Gastroesophageal sphincter (tissue), 3 donors: ENCODE data around the gene CXCL6.

Source experiments
- EP300 ChIP-seq: sonication (generic); formaldehyde crosslinking; IDR thresholded peaks from one replicate; pipeline ENCODE4 v1.6.1; 2017; ENCODE audit warnings: antibody characterized with exemption, mild to moderate bottlenecking
- POLR2A ChIP-seq, 2 donors: fragments of 450-650 bp; IDR thresholded peaks; one replicate each; pipeline ENCODE4 v1.6.1; 2017; ENCODE audit warnings: antibody characterized with exemption in 2 of 2, mild to moderate bottlenecking in 2 of 2, moderate library complexity in 1 of 2
- POLR2AphosphoS5 ChIP-seq: sonication (generic); formaldehyde crosslinking; IDR thresholded peaks from one replicate; pipeline ENCODE4 v1.6.1; 2017; ENCODE audit warnings: antibody characterized with exemption
- TF ChIP-seq, protein P1 (sequence below), 4 experiments: fragments of 200-600 bp in 2 of 4; fragments of 450-650 bp in 2 of 4; sonication (generic) in 1 of 4; IDR thresholded peaks; one replicate each; pipeline ENCODE4 v1.5.1; 2017 to 2019; ENCODE audit warnings: antibody characterized with exemption in 4 of 4, mild to moderate bottlenecking in 2 of 4, moderate library complexity in 2 of 4

DNA sequence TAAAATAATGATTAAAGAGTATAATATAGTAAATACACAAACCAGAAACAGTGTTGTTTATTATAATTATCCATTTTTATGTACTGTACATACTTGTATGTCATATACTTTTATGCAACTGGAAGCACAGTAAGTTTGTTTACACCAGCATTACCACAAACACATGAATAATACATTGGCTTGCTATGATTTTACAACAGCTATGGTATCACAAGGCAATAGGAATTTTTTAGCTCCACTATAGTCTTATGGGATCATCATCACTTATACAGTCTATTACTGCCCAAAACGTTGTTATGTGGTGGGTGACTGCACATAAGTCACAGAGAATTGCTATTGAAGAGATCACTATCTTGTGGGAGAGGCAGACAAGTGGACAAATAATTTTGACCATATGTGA is 14.8 kb downstream of the CXCL6 start:
- TF ChIP-seq POLR2AphosphoS5, result no peak
- TF ChIP-seq POLR2A (IDR thresholded peaks at IDR 0.05), result no peak
- TF ChIP-seq, protein P1, sequence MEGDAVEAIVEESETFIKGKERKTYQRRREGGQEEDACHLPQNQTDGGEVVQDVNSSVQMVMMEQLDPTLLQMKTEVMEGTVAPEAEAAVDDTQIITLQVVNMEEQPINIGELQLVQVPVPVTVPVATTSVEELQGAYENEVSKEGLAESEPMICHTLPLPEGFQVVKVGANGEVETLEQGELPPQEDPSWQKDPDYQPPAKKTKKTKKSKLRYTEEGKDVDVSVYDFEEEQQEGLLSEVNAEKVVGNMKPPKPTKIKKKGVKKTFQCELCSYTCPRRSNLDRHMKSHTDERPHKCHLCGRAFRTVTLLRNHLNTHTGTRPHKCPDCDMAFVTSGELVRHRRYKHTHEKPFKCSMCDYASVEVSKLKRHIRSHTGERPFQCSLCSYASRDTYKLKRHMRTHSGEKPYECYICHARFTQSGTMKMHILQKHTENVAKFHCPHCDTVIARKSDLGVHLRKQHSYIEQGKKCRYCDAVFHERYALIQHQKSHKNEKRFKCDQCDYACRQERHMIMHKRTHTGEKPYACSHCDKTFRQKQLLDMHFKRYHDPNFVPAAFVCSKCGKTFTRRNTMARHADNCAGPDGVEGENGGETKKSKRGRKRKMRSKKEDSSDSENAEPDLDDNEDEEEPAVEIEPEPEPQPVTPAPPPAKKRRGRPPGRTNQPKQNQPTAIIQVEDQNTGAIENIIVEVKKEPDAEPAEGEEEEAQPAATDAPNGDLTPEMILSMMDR (IDR thresholded peaks at IDR 0.05), result no peak
- TF ChIP-seq EP300, result no peak
